GM06990 (cell line): ENCODE data around the gene UBE2F.

Experiments
- DNase-seq: peaks from one replicate; pipeline ENCODE4 v3.0.0-alpha.2; 2011; ENCODE audit not compliant: insufficient read length; ENCODE audit errors: extremely low read depth
- H3K27me3 ChIP-seq: replicated peaks from 2 replicates; pipeline ENCODE4 v1.6.0; 2011; ENCODE audit warnings: low read length; ENCODE audit not compliant: control insufficient read depth, insufficient read depth
- H3K36me3 ChIP-seq: 2 replicates; pipeline ENCODE4 v1.5.1; 2011; ENCODE audit warnings: low read length; ENCODE audit not compliant: control insufficient read depth, insufficient read depth
- H3K4me3 ChIP-seq: replicated peaks from 2 replicates; pipeline ENCODE4 v1.5.1; 2011; ENCODE audit warnings: low read depth, mild to moderate bottlenecking, control low read depth, low read length
- CTCF ChIP-seq: IDR thresholded peaks from 2 replicates; pipeline ENCODE4 v1.5.1; 2011; ENCODE audit warnings: low read length, control low read depth, mild to moderate bottlenecking, inconsistent platforms; ENCODE audit not compliant: insufficient read depth, poor library complexity, severe bottlenecking

UBE2F gene

GRCh38 chr2:238059505-238059904 is 92.7 kb downstream of the UBE2F start:
- Histone ChIP-seq H3K27me3 (no peaks in the 10 kb centered on the region), H3K4me3 (no peak overlapping the region; the same call in 1 of the 2 replicates), H3K36me3 (no peaks in the 10 kb centered on the region; the same call in 1 of the 2 replicates)
- TF ChIP-seq CTCF: no peak
- no peak for DNase-seq

- Histone ChIP-seq H3K4me3 (peak overlapping the region; percentile 67), H3K27me3 (no peaks in the 10 kb centered on the region), H3K36me3 (no peaks in the 10 kb centered on the region; the same call in 1 of the 2 replicates)
- DNase-seq: no peak
- no peak for TF ChIP-seq CTCF
Observed at GRCh38 chr2:238060096-238060541, 93.3 kb downstream of the UBE2F start.

- no peaks in the 10 kb centered on the region; the same call in 1 of the 2 replicates for H3K36me3 ChIP-seq
- peak within 1 kb of the TSS; percentile 80 for H3K4me3 ChIP-seq
- TF ChIP-seq CTCF: no peak
- peak; percentile 99 for DNase-seq
- no peaks in the 10 kb centered on the region for H3K27me3 ChIP-seq
Observed at GRCh38 chr2:238060542-238061314, 93.9 kb downstream of the UBE2F start, which contains the start of gene SCLY. TSS of gene SCLY (plus strand) at chr2:238061001. CDS start at chr2:238061055, 54 bp downstream.

GRCh38 chr2:238061315-238062202 is 94.7 kb downstream of the UBE2F start:
- Histone ChIP-seq H3K4me3 (peak overlapping the region; percentile 80), H3K27me3 (no peaks in the 10 kb centered on the region), H3K36me3 (peaks cover 2% of the 10 kb centered on the region)
- TF ChIP-seq CTCF: no peak
- DNase-seq: peak; percentile 50

GRCh38 chr2:238063414-238064189 is 96.8 kb downstream of the UBE2F start:
- Histone ChIP-seq H3K36me3 (peaks cover 5% of the 10 kb centered on the region), H3K27me3 (no peaks in the 10 kb centered on the region), H3K4me3 (no peak overlapping the region)
- no peak for DNase-seq
- TF ChIP-seq CTCF: no peak
